ENCODE measurements around the gene C1GALT1.

Gene C1GALT1

DNA sequence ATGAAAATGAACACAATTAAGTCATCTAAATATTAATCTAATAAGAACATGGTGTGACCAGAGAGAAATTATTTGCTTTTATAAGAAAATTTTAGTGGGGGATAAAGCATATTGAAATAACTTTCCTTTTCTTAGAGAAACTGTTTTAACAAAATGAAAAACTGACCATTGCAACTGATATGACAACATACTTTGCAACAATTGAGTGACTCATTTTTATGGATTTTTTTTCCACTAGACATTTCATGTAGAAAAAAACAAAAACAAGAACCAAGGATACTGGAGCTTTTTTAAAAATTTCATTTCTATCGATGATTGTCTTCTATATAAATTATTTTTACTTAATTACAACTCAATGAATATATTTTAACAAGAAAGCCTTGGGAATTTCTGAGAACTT lies 90.0 kb downstream of the C1GALT1 start:
- no peak for DNase-seq (ENCODE audit: low read depth)

DNA sequence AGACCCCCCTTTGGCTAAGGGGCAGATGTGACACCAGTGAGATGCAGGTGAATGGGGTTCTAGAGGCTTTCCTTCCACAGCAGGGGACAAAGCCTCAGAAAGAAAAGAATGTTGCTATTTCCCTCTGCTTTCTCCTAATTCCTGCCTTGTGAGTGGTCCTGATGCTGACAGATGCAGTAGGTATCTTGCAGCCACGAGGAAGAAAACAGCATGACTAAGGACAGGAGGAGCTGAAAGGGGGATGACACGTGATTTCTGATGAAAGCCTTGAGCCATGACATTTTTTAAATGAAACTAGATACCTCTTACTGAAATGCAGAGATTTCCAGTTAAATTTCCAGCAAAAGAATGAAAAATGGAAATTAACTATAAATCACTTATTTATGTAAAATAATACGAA lies 92.4 kb downstream of the C1GALT1 start:
- no peak for DNase-seq (ENCODE audit: low read depth)

DNA sequence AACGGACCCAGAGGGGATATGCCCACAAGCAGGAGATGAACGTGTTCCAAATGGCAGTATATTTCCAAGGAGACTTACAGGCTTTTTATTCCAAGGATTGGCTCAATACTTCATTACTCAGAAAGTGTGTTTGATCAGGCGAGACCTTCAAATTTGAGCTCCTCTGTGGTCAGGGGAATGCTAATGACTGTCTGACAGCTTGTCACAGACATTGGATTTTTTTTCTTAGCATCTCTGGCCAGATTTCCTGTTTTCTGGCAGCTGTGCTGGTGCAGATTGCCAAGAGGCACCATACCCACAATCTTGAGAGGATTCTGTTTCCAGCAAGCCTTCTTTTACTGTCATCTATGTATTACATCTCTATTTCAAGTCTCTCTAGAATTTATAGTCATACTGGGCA lies 93.8 kb downstream of the C1GALT1 start:
- no peak for DNase-seq (ENCODE audit: low read depth)

GRCh38 chr7:7290429-7291122 lies 108.2 kb downstream of the C1GALT1 start:
- no peak for DNase-seq (ENCODE audit: low read depth)

GRCh38 chr7:7292085-7292484 lies 109.7 kb downstream of the C1GALT1 start:
- DNase-seq (ENCODE audit: low read depth): no peak

DNA sequence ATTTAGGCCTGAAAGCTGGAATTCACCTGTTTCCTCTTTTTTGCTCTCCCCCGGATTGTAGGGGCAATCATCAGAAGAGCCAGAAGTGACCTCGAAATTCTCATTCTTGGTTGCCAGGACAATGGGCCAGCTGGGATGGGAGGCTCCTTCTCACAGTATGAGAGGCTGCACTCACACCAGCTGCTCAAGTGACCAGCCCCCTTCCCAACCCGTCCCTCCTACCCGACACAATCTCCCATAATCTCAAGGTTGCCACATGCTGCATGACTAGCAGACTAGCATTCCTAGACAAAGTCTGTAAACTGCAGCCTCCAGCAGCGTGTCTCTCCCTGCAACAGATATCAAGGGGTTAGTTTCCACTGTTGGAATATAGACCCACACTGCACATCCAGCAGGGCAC lies 110.3 kb downstream of the C1GALT1 start:
- no peak for DNase-seq (ENCODE audit: low read depth)

GRCh38 chr7:7293092-7293491 lies 110.7 kb downstream of the C1GALT1 start:
- no peak for DNase-seq (ENCODE audit: low read depth)

DNA sequence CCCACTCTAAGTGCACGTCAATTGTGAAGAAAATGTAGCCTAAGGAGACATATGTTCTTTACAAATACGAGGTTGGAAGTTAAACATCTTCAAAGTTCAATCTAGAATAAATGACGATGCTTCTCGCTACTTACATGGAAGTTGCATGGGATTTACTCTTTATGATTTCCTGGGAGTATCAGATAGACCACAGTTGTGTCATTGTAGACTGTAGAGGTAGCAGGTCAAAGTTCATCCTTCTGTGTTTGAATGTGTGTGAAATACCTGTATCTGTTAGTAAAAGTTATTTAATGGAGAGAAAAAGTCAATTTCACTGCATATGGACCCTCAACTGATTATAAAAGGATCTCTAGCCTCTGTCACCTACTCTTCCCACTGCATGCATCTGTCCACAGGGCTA lies 112.6 kb downstream of the C1GALT1 start:
- DNase-seq (ENCODE audit: low read depth): no peak
